ENCODE data around the gene MAOB.
A peak's percentile ranks its signal among the peaks of the same experiment; 100 is the strongest.

Gene MAOB

DNA sequence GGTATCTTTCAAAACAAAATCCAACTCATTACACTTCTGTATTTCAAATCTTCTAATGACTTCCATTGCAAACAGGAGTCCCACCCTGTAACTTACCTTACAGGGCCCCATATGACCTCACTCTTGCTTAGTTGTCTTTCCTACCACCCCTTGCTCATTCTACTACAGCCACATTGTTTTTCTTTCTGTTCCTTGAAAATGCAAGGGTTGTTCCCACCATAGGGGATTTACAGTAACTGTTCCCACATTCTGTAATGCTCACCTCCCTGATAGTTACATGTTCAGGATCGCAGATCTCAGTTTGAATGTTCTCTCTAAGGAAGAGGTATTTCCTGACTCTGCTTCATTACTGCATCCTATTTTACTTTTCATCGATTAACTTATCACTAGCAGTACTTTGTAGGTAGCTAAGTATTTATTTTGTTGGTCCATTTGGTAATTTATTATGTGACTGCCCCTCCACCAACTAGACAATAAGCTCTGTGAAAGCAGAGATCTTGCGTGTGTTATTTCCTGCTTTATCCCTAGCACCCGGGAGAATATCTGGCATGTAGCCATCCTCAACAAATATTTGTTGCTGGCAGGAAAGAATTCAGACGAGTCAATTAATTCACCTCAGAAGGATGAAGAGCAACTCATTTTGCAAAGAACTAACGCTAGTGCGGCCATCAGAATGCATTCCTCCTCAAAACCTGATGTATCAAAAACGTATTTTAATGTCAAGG, 21.4 kb downstream of the MAOB start:
- no peak for FAIRE-seq

DNA sequence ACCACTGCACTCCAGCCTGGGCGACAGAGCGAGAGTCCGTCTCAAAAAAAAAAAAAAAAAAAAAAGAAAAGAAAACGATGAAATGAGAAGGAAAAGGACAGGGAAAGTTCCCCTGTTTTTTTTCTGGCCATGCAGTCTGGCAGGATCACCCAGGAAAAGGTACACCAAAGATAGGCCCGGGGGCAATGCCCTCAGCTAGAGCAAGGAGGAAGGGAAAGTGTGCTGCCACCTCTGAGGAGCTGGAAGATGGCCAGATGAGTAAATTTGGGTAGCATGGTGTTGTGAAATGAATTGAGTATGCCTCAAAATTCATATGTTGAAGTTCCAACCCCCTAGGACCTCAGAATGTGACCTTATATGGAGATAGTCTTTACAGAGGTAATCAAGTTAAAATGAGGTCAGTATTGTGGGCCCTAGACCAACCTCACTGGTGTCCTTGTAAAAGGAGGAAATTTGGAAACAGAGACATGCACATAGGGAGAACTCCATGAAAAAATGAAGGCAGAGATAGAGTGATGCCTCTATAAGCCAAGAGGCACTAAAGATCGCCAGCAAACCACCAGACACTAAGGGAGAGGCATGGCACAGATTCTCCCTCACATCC, 28.9 kb downstream of the MAOB start:
- FAIRE-seq = no peak

DNA sequence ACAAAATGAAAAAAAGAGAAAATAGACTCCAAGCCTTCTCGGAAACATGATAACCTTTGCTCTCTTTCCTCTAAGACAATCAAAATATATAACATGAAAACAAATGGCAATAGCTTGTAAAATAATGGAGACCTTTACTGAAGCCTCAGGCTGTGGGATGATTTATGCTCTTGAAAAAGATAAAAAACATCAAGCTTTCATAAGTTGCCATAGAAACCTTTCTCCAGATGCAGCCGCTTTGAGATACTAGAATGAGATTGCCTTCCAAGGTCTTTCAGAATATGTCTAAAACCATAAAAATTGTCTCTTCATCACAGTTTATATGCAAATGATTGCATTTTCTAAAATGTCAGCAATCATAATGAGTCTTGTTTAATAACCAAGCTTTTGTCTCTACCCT, 31.6 kb downstream of the MAOB start:
- FAIRE-seq = no peak

DNA sequence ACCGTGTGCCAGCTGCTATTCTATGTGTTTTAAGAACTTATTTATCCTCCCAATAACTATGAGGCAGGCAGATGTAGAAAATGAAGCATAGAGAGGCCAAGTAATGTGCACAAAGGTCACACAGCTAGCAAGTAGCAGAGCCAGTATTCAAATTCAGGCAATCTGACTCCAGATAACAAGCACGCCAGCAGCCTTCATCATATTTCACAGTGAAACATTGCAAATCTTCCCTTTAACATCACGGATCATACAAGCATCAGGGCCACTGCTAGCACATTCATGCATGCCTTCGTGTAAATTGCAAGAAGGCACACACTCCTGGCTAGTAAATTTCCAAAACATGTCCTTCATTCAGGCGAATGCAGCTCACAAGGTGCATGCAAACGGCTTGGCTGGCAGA, 33.1 kb downstream of the MAOB start:
- no peak for FAIRE-seq

DNA sequence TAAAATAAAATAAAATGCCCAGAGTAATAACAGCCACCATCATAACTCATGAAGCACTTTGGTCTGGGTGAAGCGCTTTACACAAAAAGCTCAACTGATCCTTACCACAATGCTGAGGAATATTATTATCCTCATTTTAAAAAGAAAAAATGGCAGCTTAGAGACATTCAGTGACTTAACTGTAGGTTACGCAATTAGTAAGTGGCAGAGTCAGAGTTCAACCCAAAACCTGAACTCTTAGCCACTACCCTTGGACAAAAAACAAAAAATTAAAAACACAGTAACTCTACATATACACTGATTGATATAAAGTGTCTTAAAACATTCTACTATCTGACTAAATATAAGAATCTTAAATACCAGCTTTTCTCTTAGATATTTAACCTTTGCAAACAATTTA, 34.9 kb downstream of the MAOB start:
- no peak for FAIRE-seq

DNA sequence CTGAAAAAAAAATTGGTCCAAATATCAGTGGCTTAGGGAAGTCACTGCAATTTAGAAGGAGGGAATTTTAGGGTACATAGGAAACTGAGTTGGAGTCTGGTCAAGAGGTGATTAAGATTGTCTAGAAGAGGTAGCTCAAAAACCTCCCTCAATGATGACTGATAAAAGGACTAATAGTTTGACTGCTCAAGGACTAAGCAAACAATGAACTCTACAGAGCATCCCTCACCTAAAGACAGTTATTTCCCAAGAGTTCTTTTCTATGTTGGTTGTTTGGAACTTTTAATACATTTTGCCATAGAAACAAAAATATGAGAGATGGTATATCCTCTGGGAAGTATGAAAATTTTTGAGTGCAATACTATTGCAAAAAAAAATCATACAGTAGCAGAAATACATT, 35.7 kb downstream of the MAOB start:
- FAIRE-seq = no peak

DNA sequence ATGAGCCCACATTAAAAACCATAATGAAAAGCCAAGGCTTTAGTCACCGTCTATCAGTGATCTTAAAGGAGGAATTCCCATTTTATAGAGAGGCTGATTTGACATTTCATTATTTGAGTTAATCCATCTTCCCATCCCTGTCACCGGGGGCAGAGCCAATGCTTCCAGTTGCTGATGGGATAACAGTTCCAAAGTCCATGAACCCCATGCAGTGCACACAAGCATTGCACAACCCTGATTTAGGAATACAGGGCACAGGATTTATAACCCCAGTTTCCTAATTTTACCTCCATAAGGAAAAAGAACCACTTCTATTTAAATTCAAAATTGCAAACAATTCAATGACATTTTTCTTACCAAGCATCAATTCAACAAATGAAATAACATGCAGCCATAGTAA, 36.5 kb downstream of the MAOB start:
- no peak for FAIRE-seq

DNA sequence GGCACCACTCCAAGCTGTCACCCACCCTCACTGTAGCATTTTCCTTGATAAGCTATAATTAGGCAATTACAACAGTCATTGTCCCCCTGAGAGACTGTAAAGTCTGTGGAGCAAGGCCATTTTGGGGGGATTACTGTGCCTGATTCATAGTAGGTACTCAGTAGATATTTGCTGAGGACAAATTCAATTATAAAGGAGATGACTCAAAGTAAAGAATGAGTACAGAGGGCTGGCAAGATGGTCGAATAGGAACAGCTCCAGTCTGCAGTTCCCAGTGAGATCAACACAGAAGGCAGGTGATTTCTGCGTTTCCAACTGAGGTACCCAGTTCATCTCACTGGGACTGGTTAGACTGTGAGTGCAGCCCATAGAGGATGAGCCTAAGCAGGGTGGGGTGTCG, 42.0 kb downstream of the MAOB start:
- no peak for FAIRE-seq

DNA sequence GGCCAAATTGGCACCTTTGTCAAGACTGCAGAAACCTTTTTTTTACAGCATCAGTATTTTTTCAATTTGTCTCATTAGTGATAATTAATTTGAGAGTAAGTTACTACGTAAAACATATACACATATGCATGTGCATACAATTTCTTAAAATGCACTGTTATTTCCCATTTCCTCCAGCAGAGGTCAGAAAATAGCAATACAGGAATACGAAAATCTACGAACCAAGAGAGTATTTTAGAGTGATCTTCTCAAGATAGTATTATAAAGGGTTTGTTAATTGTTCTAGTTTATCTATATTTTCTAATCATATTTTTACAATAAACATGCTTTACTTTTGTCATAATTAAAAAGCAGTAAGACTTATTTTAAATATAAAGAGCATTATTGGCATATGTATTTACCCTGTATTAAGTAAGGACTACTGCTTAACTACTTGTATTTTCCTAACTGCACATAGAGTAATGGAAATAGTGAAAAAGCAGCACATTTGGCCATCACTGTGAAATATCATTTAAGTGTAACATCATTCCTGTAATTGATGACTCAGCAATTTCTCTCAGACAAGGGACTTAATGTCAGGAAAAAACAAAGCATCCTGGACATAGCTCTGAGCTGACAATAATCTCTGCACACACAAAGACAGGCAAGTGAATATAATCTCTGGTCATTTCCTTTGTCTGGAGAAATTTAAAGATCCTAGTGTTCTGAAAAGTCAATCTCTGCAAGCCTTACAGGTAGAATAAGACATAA, 45.6 kb downstream of the MAOB start:
- peak; percentile 91 for FAIRE-seq

DNA sequence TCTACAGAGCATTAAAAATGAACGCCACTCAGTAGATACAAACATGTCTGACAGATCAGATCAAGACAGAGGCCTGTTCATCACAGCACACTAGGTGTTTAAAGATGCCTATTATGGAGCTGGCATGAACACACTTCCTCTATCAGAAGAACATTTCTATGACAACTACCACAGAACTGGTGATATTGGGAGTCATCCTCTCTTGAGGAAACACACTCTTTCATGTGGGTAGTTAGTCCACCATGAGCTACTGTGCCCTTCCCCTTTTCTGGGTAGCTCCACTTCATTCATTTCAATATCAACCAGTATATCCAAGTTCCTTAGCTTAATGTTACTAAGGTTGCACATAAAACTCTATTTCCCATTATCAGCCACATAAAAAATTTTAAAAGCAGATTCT, 46.7 kb downstream of the MAOB start:
- FAIRE-seq = no peak

DNA sequence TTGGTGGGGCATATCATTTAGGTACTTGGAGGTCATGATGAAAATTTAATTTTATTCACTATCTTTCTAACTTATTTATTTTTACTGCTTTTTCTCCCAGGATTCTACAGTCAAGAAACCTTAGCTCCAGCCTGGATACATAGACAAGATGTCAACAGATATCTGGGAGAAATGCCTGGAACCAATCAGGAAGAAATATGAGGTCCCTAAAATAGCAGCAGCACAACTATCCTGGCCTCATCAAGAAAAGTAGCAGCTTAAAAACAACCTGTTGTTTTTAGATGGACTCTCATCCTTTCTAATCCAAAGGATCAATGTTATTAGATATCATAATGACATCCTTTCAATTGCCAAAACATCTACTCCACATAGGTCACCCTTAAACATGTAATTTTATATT, 54.5 kb downstream of the MAOB start:
- no peak for FAIRE-seq

DNA sequence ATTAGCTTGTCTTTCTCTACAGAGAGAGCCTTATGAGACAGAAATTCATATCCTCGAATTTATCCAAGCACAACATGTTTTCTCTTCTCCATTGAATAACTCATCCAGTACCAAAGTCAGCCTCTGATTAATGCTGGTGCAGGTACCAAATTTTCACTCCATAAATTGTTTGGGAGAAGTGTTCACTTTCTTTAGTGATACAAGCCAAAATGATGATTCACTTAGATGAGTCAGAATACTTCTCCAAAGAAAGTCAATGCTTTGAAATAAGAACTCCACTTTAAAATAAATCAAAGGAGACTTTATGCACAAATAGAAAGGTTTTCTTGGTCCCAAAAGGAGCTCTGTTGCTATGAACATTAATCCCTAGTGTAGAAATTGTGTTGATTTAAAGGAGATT, 60.2 kb downstream of the MAOB start:
- no peak for FAIRE-seq

DNA sequence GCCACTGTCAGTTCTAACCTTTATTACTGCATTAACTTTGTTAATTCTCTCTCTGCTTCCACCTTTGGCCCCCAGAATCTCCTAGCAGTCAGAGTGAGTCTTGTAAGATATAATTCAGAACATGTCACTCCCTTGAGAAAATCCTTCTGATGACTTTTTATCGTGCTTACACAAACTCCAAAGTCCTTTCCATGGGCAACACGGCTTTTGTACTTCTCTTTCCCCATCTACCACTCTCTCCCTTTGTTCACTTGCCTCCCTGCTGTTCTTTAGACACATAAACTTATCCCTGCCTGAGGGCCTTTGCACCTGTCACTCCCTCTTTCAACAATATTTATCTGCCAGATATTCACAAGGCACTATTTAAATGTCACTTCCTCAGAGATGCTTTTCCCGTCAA, 64.8 kb downstream of the MAOB start:
- FAIRE-seq = no peak

DNA sequence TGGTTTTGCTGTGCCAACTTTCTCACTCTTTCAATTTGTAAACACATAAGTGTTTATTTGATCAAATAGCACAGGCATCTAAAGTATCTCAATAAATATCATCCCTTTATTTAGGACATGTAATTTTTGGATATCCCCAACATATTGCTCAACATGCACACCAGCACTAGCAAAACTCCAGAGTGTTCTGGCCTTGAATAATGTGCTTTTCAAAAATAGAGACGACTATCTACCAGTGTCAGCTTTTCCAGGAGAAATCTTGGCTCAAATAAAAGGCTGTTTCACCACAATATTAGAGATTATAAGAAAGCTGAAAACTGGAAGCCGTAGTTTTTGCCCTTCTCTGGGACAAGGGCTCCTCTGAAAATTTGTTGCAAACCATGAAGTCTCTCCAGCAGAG, 67.0 kb downstream of the MAOB start:
- FAIRE-seq = no peak

DNA sequence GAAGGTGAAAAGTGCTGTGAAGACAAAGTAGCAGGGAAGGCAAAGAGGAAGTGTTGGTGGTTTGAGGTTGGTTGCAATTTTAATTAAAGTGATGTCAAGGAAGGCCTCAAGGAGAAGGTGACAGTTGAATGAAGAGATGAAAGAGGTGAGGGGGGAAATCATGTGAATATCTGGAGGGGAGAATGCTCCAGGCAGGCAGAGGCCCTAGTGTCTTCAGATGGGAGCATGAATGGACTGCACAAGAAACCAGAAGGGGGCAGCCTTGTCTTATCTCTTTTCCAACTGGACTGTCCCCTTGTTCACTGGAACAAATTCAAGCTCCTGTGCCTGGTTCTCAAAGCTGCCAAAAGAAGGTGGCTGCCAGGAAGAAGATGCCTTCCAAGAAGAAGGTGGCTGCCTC, 68.4 kb downstream of the MAOB start:
- FAIRE-seq = no peak

DNA sequence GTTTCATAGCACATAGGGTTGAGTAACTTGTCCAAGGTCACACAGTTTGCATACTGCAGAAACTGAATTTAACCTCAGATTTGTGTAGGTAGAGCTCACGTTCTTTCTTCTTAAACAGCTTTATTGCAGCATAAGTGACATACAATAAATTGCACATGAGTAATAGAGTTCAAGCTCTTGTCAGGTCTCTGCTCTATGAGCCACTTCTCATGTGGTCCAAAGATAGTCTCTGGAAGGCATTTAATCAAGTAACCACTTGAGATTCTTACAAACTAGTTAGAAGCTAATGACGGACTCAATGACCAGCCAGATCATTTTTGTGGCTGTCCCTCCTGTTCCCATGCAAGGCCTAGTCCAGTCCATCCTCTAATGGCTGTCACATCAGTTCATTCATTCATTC, 68.9 kb downstream of the MAOB start:
- no peak for FAIRE-seq

DNA sequence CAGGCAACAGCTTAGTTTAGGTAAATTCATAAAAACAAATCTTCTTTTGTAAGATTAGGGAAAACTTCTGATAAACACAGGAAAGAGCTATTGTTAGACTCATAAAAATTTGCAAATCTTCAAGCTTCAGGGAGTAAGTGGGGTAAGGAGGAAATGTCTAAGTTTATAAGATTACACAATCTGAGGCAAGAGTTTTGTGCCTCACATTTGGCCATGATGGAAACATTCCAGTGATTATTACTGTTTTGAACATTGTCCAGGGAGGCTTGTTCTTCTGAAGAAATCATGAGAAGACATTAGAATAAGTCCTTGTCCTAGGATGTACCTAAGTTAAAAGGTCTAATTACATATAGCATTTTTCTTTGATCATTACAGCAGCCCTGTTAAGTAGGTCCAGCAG, 72.8 kb downstream of the MAOB start:
- no peak for FAIRE-seq

DNA sequence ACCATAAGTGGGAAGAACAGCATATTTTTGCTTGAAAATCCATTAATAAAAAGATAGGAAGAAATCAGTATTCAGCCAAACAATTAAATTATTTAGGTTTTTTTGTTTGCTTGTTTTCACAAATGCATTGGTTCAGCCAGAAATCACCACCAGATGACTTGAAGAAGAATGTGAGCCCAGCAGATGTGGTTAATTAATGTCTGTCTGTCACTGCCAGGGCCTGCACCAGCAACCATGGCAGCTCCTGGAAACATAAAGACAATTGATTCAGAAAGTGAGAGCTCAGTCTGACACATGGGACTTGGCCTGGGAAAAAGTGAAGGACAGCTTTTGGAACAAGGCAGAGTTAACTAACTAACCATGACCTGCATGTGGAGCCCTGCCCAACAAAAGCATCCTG, 74.0 kb downstream of the MAOB start:
- no peak for FAIRE-seq

DNA sequence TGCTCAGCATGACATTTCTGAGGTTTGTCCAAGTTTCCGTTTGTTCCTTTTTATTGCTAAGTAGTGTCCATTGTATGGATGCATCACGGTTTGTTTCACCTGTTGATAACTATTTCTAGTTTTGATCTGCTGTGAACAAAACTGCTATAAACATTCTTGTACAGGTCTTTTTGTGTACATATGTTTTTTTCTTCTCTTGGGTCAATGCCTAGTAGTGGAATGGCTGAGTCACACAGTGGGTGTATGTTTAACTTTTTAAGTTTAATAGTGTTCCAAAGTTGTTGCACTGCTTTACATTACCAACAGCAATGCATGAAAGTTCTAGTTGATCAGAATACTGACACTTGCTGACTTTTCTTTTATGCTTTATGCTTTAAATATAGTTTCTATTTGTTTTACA, 76.7 kb downstream of the MAOB start:
- FAIRE-seq = no peak

DNA sequence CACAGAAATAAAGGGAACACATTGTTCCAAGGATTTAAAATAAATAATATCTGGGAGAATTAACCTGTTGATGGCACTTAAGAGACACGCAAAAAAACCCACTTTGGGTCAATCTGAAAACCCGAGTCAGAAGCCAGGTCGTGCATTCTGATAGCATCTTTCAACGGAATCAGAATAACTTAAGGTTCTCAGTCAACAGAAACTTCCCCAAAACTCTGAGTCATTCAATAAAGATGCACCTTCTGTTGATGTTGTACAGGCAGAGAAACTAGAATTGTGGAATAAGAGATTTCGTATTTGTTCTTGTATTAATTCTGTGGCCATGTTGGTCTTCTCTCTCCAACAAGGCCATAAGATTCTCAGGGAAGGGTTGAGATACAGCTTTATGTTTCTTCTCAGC, 78.2 kb downstream of the MAOB start:
- FAIRE-seq = no peak

DNA sequence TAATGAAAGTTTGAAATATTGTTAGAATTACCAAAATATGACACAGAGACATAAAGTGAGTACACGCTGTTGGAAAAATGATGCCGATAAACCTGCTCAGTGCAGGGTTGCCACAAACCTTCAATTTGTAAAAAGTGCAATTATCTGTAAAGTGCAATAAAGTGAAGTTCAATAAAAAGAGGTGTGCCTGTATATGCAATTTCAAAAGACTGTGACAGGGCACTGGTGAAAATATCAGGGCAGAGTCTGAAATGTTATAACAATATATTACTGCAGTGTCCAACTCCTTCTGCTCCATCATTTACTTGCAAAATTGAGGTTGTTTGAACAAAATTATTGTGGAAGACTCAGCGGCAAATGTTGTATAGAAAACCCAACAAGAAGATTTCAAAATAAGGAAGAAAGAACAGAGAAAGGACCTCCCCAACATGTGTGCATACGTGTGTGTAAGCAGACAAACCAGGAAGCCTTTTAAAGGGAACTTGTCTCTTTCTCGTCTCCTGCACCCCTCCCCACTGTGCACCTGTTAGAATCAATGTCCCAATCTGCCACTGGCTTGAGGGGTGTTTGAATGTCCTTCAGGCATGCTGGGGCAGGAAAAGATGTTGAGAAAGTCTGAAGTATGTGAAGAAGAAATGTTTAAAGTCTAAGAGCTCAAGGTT, 96.2 kb downstream of the MAOB start:
- no peak for FAIRE-seq

DNA sequence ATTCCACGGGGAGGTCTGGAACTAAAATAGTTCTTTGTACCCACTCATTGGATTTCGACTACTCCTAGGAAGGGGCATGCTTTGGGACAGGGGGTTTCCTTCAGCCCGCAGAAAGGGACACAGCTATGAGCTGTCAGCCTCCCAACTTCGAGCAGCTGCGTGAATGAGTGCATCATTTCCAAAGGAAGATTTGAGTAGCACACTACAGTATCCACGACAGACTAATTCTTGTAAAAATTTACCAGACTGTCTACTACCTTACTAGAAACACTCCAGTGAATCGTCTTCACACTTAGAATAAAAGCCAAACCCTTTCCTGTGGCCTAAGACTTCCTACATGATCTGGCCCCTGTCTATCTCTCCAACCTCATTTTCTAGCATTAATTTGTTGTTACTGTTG, 124.2 kb downstream of the MAOB start:
- no peak for FAIRE-seq

DNA sequence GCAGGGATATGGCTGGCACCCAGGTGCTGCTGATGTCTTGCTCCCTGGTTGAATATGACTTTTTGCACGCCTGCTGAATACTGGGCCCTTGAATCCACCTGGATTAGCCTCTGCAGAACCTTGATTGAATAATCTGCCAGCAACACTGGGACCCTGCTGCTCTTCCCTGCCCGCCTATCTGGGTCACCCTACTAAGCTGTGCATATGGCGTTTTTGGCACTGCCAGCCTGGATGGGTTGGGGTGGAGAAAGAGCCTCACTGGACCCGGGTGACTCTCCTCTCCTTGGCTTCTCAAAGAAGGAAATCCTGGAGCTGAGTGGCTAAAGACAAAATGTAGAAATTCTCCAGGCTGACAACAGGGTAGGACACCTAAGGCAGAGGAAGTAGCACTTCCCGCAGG, 126.2 kb downstream of the MAOB start:
- no peak for FAIRE-seq

DNA sequence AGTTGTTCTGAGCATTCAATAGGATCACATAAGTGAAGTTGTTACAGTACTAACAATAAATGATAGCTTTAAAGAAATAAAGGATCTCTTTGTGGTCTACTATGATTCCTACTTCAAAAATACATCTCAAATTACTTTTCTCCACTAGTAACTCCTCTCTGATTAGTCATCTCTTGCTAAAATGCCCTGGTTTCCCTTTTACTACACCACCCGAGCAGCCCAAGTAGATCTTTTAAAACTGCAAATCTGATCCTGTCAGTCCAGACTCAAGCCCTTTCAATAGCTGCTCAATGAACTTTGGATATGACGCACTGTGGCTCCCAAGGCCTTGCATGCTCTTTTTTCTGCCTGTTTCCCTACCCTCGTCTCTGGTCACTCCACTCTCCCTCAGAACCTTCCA, 128.6 kb downstream of the MAOB start:
- no peak for FAIRE-seq
